Endothelial cell of umbilical vein (primary cell): Measurements from ENCODE around the gene LARP1.

ENCODE experiments used
- CTCF ChIP-seq, 2 donors: IDR thresholded peaks; 1 replicate in 1 of 2; 2 replicates in 1 of 2; pipeline ENCODE4 v1.5.1; 2011; ENCODE audit warnings: low read length in 2 of 2, mild to moderate bottlenecking in 2 of 2, moderate library complexity in 2 of 2, control low read depth in 1 of 2, inconsistent platforms in 1 of 2, low read depth in 1 of 2; ENCODE audit not compliant: insufficient read depth in 1 of 2; ENCODE audit errors: extremely low read depth in 1 of 2
- EZH2 ChIP-seq: IDR thresholded peaks from 2 replicates; pipeline ENCODE4 v1.6.1; 2012; ENCODE audit warnings: borderline replicate concordance, low read depth, mild to moderate bottlenecking, moderate library complexity, low read length, inconsistent platforms; ENCODE audit not compliant: severe bottlenecking
- JUN ChIP-seq: IDR thresholded peaks from 2 replicates; pipeline ENCODE4 v1.6.1; 2011; ENCODE audit warnings: borderline replicate concordance, low read depth; ENCODE audit not compliant: insufficient read length, insufficient read depth
- POLR2A ChIP-seq: IDR thresholded peaks from 2 replicates; pipeline ENCODE4 v1.6.1; 2012; ENCODE audit warnings: low read depth, mild to moderate bottlenecking, control low read depth, low read length
- POLR2AphosphoS5 ChIP-seq: IDR thresholded peaks from 2 replicates; pipeline ENCODE4 v1.6.1; 2012; ENCODE audit warnings: low read depth, mild to moderate bottlenecking, control low read depth, low read length, moderate library complexity; ENCODE audit not compliant: insufficient read depth
- TF ChIP-seq, protein P1 (sequence below): IDR thresholded peaks from 2 replicates; pipeline ENCODE4 v1.6.1; 2011; ENCODE audit not compliant: insufficient read depth, insufficient read length

DNA sequence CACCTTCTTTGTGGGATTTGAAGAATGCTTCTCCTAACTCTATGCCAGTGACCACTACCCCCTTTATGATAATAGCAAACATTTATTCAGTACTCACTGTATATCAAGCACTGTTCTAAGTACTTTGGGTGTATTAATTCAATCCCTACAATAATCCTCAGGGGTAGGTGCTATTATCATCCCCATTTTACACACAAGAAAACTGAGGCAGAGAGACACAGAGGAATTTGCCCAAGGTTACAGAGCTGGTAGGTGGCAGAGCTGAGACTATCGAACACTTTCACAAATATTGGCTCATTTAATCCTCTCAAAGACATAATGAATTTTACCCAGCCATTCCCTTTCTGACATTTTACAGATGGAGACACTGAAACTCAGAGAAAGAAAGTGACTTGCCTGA, 9.8 kb upstream of the LARP1 start:
- TF ChIP-seq CTCF (IDR thresholded peaks at IDR 0.05; ENCODE audit: extremely low read depth in 1 of 2, insufficient read depth in 1 of 2, low read depth in 1 of 2, low read length in 2 of 2) (no peak), POLR2A (no peak), POLR2AphosphoS5 (no peak), EZH2 (no peak), JUN (no peak)
- TF ChIP-seq, protein P1, sequence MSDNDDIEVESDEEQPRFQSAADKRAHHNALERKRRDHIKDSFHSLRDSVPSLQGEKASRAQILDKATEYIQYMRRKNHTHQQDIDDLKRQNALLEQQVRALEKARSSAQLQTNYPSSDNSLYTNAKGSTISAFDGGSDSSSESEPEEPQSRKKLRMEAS, result no peak
